Loucy (cell line): ENCODE data around the gene MAN1A2.

Source experiments
- EZH2phosphoT487 ChIP-seq: fragments of 200-600 bp; IDR thresholded peaks from 2 replicates; pipeline ENCODE4 v1.6.1; 2018; ENCODE audit warnings: antibody characterized with exemption, mild to moderate bottlenecking, moderate library complexity, borderline replicate concordance
- TF ChIP-seq, protein P1 (sequence below): fragments of 200-600 bp; sonication (generic); conservative IDR thresholded peaks from 2 replicates; pipeline ENCODE4 v1.5.1; 2014; ENCODE audit warnings: mild to moderate bottlenecking, antibody characterized with exemption, low read length

DNA sequence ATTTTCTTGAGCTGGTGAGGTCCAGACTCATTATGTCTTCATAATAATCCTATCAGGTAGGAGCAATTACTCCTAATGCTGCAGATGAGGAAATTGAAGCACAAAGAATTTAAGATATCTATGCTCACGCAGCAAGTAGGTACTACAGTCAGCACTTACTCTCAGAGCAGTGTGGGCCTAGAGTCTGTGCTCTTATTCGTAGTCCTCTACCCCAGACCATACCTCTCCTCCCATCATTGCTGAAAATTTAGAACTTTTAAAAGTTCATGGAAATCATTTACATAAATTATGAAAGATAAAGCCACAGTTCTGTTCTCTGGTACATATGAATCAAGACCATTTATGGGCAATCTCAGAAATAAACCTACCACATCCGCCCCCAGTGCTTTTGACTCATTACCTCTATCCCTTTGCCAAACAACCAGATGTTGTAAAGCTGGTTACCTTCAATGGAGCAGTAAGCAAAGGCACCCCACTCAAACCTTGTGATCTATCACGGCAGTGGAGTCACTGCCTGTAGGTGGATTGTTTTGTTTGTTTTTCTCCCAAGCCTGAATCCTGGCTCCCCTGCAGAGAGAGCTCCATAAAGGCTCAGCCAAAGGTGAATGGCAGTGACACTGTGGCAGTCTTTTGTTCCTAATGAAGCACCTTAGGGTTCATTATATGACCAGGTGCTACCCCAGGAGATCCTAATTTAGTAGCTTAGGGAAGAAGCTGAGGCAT is 20.9 kb upstream of the MAN1A2 start:
- TF ChIP-seq, protein P1, sequence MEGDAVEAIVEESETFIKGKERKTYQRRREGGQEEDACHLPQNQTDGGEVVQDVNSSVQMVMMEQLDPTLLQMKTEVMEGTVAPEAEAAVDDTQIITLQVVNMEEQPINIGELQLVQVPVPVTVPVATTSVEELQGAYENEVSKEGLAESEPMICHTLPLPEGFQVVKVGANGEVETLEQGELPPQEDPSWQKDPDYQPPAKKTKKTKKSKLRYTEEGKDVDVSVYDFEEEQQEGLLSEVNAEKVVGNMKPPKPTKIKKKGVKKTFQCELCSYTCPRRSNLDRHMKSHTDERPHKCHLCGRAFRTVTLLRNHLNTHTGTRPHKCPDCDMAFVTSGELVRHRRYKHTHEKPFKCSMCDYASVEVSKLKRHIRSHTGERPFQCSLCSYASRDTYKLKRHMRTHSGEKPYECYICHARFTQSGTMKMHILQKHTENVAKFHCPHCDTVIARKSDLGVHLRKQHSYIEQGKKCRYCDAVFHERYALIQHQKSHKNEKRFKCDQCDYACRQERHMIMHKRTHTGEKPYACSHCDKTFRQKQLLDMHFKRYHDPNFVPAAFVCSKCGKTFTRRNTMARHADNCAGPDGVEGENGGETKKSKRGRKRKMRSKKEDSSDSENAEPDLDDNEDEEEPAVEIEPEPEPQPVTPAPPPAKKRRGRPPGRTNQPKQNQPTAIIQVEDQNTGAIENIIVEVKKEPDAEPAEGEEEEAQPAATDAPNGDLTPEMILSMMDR = no peak
- no peak for TF ChIP-seq EZH2phosphoT487
